HG03432 (cell line): ENCODE results near the gene DGKD.

Experiments used
- ATAC-seq: cut with Tn5 transposase; IDR thresholded peaks from one replicate; pipeline ENCODE4 v1.9.1; 2021; ENCODE audit warnings: mild to moderate bottlenecking, moderate library complexity; ENCODE audit not compliant: unreplicated experiment

Gene DGKD

DNA sequence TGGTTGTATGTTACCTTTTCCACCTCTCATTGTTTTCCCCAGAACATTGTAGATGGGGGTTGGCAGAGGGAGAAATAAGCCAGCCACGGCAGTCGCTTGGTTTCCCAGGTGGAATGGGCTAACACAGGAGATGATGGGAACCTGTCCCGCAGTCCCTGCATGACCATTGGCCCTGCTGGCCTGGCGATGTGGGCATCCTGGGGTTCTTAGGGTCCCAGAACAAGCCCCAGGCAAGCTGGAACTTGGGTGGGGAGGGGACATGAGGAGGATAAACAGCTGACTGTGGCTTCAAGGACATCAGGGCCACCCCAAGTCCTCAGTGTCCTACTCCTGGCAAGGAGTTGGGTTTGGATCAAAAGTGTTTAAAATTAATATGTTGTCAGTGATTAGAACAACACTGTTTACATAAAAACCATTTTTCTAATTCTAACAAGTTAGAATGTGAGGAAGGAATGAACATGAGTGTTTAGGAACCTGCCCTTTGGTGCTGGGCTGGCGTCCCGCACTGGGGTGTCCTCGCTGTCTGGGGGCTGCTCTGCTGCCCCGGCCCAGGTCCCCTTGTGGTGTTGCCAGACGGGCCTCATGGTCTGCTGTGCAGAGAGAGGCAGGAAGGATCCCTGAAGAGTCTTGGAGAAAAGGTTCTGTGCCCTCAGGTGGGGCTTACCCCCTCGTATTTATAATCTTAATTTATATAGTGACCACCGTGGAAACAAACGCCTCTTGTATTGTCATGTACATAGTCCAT lies 117.2 kb downstream of the DGKD start:
- ATAC-seq: no peak

DNA sequence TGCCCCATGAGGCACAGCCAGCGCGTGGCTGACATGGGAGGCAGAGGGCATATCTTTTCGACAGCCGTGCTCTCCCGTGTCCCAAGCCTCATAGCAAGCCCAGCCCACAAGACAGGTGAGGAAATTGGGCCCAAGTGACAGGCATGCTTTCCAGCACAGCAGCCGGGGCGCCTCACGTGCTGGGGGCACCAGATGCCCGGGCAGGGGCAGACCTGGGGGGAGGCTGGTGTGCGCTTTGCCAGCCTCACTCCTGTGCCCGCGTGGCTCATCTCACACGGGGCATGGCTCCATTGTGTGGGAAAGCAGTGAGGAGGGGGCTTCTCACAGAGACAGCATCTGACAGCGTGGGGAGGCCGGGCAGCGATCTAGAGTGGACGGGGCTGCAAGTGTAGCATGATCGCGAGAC lies 119.1 kb downstream of the DGKD start:
- no peak for ATAC-seq

DNA sequence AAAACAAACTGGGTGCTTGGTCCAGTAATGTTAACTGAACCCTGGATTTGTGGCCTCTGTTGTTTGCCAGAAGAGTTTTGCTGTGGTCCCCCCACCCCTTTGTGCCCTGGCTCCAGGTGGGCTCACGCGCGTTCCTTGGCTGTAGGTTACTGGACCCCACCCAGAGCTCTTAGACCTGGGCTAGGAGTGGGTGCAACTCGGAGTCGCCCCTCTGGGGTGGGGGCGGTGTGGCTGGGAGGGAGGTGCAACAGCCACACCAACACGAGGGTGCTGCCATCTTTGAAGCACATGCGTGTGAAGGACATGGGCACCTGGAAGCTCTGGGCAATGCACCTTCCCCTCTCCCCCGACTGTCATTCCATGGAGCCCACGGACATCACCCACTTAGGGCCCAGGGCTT lies 119.6 kb downstream of the DGKD start:
- ATAC-seq: no peak

DNA sequence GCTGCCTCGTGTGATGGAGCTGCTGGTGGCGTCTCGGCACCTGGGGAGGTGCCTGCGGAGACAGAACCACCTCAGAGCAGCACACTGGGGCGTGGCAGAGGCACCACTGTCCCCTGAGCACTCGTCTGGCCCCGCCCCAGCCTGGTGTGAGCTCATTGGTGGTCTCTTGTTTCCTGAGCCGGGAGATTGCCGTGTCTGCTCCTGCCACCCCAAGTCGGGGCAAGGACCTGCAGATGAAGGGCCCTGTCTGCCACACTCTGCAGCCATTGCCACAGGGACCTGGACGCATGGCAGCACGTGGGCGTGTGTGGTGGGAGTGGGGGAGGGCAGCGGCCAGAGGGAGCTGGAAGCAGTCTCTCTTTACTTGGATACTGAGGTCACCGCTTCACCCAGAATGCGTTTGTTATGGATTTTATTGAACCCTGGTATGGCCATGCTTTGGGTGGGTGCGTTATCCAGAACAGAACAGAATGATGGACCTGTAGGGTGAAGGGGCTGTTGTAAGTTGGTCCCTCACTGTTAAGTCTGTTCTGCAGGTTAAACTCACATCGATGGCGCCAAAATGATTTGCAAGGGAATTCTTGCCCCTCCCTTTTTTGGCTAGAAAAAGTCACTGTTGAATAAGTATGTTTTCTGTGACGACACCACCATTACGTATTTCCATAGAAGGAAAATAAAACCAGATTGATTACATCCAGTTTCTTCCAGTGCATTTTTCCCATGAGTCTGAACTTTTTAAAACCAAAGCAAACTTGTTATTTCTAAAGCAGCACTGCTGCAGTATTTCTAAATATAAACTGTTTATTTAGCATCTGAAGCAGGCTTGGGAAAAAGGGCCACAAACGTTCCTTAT lies 120.2 kb downstream of the DGKD start:
- ATAC-seq: no peak

DNA sequence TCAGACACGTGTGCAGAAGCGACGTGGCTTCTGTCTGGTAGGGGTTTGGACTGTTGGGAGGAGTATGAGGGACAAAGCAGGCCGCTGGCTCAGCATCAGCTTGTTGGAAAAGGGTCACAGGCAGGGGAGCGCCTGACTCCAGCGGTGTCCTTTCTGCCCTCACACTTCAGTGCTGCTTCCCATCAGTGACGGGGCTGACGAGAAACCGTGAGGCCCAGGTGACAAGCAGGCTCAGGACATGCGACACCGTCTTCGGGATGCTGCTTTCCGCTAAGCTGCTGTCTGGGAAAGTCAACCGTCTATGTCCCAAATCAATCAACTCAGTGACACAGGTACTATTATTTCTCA lies 121.7 kb downstream of the DGKD start:
- ATAC-seq: no peak

DNA sequence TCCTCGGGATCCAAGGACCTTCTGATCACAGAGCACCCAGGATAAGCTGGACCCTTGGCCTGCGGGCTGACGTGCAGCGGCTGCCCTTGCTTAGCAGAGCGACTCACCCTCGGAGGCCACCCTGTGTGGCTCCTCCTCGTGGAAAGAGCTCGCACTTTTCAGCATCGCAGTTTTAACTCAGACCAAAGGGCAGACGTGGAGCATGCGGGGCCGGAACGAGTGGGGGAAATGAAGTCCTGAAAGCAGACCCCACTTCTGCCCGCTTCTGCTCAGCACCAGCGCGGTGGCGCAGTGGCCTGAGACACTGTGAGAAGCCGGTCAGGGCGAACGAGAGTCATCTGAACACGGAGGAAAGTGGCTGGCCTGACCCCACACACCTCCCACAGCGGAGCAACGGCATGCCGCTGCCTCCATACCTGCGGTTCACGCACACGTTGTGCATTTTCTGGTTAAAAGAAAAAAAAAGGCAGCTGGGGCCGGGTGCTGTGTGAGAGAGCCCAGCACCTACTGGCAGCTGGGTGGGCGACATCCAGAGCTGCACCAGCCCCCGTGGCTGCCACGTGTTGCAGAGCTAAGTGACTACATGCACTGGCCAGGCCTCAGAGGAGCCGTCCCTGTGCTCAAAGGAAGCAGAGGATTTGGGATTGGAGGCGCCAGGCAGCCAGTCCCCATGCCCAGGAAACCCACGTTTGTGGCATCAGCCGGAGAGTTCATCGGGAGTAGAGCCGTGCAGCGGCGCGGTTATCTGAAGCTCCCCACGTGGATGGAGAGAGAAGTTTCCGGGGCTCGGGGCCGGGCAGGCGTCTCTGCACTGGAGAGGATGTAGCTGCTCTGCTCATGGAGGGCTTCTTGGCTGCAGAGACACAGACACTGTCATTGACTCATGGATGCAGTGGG lies 122.6 kb downstream of the DGKD start:
- ATAC-seq: no peak

DNA sequence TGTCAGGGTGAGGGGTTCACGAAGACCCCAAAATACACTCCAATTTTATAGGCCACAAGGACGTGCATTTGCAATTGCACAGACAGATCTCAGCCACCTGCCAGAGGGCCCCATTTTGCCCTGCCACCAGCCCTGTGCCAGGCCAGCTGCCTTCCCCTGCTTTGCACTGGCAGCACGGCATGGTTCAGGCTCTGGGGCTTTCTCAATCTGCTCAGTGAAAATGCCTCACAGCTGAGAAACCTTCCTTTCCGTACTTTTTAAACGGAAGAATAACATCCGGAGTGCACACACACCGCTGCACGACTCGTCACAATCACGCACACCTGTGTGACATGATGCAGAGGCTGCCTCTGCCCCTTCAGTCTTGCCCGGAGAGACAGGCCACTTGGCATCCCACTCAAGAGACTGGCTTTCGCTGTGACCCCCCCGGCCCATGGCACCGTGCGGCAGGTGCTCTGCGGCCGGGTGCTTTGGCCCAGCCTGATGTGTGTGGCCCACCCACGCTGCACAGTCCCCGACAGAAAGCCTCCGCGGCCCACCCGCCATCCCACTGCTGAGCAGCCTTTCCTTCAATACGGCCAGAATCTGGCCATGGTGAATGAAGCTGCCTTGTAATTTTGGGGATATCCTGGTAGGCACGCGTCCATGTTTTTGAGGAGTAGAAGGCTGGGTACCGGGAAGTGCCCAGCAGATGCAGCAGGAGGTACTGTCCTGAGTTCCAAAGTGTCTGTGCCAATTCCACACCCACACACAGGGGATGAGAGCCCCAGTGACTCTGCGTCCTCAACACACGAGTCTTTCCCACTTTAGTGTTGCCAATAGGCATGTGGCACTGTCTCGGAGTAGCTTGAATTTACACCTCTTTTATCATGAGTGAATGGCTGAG lies 123.5 kb downstream of the DGKD start:
- no peak for ATAC-seq

DNA sequence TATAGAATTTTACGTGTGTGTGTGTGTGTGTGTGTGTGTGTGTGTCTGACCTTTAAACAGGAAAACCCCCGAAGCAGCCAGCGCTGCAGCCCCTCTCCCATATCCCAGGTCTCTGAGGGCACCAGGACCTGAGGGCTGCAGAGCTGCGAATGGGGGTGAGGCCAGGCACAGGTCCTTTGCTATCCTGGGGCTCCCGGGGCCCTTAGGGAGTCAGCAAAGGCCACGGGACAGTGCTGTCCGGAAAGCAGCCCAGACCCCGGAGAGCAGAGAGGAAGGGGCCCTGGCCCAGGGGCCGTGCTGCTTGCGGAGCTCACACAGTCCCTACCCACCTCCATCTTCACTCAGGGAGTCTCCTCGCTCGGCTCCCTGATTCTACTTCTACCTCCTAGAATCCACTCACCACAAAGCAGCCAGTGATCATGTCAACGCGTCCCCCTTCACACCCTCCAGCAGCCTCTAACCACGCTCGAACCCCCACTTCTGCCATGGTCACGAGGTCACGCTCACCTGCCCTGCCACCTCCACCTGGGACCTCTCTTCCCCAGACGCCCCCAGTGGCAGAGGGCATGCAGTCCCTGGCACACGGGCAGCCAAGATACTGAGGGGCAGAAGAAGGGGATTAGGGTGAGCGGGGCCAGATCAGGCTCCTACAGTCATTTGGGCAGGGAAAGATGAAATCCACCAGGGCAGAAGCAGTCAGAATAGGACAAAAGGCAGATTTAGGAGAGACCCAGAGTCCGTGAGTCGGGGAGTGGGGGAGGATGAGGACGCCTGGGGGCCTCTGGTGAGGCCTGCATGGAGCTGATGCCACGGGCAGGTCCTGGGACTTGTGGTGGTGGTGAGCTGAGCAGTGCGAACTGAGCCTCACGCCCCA lies 125.6 kb downstream of the DGKD start:
- no peak for ATAC-seq

DNA sequence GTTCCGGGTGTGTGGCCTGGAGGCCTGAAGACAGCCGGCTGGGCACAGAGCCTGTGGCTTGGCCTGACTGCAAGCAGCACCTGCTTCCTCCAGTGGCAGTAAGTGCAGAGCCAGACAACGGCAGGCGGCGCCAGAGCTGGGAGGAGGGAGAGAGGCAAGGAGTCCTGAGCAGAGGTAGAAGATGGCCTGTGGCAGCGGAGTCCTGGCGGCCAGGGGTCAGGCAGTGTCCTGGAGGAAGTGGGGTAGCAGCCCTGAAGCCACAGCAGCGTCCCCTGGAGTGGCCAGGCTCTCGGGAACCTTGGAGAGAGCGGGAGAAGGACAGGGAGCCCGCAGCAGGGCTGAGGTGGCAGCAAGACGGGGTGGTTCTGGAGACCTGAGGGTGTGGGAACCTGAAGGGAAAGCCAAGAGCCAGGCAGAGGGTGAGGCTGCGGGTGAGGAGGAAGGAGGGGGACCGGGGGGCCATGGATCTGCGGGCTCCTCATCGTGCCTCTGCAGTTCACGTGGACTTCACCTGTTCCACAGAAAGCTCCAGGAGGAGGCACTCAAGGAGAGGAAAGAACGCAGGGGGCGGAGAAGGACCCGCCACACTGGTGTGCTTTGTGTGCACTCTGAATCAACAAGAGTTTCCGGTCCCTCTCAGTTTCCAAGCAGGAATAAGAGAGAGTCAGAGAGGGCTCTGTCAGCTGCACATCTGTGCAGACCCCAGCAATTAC lies 126.4 kb downstream of the DGKD start:
- ATAC-seq: no peak

DNA sequence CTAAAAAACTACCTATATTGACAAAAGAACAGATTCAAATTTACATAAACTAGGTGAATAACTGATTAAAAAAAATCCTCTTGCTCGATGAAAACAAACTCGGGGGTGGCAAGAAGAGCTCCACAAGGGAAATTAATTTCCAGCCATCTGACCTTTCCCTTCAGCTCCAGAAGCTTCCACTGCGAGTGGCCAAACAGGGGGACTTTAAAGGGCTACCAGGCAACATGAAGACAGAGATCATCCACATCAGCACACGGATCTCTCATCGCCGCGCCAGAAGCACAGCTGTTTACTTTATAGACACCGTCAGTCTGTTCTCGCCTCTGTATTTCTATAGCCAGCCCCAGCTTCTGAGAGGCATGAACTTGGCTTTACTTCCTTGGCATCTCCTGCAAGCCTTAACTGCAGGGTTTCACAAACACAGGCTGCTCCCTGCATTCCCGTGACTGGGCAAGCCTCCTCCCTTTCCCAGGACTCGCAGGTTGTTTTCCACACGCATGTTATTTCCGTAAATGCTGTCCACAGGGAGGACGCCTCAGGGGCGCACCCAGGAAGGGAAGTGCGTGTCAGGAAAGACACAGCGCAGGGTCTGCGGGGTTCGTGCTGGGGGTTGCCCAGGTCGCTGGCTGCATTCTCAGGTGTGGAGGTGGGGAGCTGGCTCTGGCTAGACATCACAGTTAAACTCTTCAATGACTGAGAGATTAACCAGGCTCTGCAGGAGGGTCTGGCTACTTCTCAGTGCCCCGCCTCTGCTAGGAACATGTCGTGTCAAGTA lies 127.3 kb downstream of the DGKD start:
- no peak for ATAC-seq

DNA sequence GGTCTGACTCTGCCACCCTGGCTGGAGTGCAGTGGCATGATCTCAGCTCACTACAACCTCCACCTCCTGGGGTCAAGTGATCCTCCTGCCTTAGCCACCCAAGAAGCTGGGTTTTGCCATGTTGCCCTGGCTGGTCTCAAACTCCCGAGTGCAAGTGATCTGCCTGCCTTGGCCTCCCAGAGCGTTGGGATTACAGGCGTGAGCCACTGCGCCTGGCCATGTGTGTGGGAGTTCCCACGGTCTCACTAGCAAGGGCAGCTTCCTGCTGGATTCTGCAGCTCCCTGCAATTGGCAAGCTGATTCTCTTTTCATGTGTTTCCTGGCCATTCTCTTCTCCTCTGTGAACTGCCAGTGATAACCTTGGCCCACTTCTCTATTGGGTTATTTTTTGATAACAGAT lies 128.3 kb downstream of the DGKD start:
- ATAC-seq: no peak

DNA sequence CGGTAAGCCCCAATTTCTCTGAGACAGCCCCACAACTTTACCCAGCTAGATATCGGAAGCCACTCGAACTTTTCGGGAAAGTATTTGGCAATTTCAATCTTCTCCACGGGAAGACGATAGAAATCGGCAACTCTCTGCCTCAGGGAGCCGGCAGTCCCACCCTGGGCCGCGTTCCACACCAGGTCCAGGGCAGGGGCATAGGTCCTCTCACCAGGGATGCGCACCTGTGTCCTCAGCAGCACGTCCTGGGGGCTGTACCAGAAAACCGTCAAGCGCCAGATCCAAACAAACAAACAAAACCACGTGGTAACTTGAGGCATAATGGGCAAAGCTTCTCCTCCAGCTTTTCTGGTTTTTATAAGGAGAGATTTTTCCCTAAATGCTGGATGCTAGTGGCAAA lies 131.4 kb downstream of the DGKD start:
- no peak for ATAC-seq

DNA sequence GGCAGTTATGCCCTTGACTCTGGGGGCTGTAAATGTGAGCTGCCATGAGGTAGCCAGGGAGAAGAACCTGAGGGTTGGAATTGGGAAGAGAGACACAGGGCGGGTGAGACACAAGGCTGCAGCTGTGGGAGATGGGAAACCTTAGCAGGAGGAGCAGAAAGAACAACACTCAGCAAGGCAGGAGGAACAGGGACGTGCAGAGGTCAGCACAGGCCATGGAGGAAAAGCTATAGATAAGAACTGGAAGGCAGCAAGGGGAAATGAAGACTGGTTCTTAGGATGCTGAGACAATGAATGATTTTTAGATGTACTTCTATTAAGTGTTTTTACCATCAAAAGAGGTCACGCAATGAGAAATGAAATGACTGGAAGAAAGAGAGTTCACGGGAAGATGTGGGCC lies 132.1 kb downstream of the DGKD start:
- no peak for ATAC-seq

DNA sequence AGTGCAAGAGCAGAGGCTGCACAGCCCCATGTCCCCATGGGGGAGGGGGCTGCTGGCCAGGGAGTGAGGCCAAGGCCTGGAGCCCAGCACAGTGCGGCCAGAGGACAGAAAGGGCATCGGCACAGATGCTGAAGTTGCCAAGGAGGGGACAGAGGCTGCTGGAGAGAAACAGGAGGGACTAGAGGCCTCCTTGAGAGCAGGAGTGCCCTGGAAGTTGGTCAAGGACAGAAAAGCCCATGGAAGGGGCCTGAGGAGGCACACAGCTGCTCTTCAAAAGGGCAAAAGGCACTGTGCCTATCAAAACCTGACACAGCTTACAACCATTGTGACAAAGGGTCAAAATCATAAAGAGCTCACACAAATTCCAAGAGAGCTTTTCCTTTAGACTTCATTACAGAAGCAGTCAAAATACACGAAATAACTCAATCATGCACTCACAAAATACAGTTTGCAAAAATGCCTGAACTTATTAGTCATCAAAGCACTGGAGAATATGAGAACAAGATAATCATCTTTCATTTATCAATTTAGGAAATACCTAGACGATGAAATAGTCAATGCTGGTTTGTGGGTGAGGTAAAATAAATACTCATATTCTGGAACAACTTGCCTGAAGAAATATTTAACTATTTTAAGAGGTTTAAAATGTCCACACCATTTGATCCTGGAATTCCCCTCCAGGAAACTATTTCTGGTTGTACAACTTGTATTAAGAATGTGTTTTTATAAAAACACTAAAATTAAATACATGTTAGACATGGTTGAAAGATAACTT lies 132.7 kb downstream of the DGKD start:
- no peak for ATAC-seq

DNA sequence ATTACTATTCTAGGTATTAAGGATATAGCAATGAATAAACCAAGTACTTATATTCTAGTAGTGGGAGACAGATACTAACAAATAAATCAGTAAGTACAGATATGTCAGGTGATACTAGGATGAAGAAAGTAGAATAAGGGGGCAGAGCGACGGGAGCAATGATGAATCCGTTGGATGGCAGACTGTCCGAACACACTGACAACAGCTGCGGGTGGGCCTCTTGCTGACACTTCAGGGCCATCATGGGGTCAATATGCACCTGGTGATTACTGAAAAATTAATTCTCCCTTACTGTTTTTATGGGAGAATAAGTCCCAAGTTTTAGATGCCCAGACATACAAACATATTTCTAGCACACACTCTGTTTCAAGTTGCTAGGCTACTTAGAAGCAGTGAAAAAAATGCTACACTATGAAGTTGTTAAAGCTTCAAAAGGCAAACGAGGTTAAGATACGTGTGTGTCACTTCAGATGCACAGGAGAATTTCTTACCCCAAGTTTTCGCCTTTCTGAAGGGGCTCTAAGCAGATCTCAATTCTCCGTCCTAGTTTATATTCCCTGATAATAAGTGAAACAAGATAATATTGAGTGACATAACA lies 133.6 kb downstream of the DGKD start:
- ATAC-seq: no peak

DNA sequence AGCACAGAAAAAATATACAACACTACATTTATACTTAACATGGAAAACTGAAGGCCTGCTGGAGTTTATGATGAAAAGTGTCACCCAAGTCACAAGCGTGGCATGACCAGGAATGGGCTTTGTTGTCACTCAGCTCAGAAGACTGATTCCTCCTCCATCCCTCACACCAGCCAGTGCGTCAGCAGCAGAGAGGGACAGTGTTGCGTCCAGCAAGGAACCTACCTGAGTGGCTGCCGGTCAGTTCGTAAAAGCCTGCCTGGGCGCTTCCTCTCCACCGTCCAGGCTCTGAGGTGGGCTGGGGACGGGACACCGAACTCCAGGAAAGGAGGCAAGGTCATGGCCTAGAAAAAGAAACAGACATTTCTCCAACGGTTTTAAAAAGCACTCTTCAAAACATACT lies 134.8 kb downstream of the DGKD start:
- no peak for ATAC-seq

DNA sequence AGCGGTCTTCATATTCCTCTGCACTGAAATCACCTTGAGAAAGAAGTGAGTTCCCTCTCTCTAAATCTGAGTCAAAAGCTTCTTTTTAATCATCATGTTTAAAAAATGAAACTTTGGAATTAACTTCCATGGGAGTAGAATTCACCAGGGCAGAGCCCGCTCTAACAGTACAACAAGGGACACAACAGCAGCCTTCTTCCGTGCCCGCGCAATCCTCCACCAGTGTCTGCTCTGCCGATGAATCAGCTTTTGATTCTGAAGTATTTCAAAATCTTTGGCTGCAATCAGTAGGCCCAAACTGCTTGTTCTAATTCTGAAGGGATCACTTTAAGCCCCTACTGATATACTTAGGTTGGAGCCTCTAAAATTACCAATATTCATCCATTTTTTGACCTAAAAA lies 135.4 kb downstream of the DGKD start:
- no peak for ATAC-seq
